OCI-LY1 (cell line): ENCODE data around the gene A1BG.

ENCODE experiments used
- CTCF ChIP-seq: fragments of 200-600 bp; sonication (generic), shearing (Covaris generic); IDR thresholded peaks from 2 replicates; pipeline ENCODE4 v1.5.1; 2017; ENCODE audit warnings: mild to moderate bottlenecking, antibody characterized with exemption, low read length, moderate library complexity, mixed read lengths
- EZH2 ChIP-seq: fragments of 200-600 bp; sonication (generic), shearing (Covaris generic); IDR thresholded peaks from 2 replicates; pipeline ENCODE4 v1.8.0; 2017; ENCODE audit warnings: borderline replicate concordance, mixed run types, mild to moderate bottlenecking, antibody characterized with exemption, low read length, moderate library complexity, mixed read lengths

GRCh38 chr19:58326914-58327726 is 26.2 kb downstream of the A1BG start, which contains the start of gene ZSCAN22:
- no peak for TF ChIP-seq CTCF
- TF ChIP-seq EZH2: no peak
